HUES64 (cell line): Measurements from ENCODE around the gene RERE.

ENCODE experiments used
- H3K27ac ChIP-seq: 2 replicates; pipeline ENCODE4 v1.7.0; 2013; ENCODE audit warnings: low read depth, low read length, inconsistent platforms
- H3K27me3 ChIP-seq: 2 replicates; pipeline ENCODE4 v1.6.1; 2013; ENCODE audit warnings: mild to moderate bottlenecking, low read length; ENCODE audit not compliant: insufficient read depth
- H3K36me3 ChIP-seq: 2 replicates; pipeline ENCODE4 v1.6.1; 2013; ENCODE audit warnings: mild to moderate bottlenecking, low read length; ENCODE audit not compliant: insufficient read depth
- H3K4me1 ChIP-seq: 2 replicates; pipeline ENCODE4 v1.6.1; 2013; ENCODE audit warnings: mild to moderate bottlenecking, low read length, moderate library complexity; ENCODE audit not compliant: insufficient read depth
- H3K4me3 ChIP-seq: 2 replicates; pipeline ENCODE4 v1.5.1; 2013; ENCODE audit warnings: mild to moderate bottlenecking, low read length, moderate library complexity
- H3K9ac ChIP-seq: 2 replicates; pipeline ENCODE4 v1.6.1; 2013; ENCODE audit warnings: mild to moderate bottlenecking, low read depth, low read length
- H3K9me3 ChIP-seq: 2 replicates; pipeline ENCODE4 v1.6.1; 2013; ENCODE audit warnings: low read depth, low read length; ENCODE audit not compliant: insufficient read depth
- WGBS: fragments of 150-250, 120-280 bp; methylation state at CpG from one replicate; pipeline ENCODE4 v1.1.7; 2013; ENCODE audit warnings: missing lambda C conversion rate; 5-methylcytosine and 5-hydroxymethylcytosine counted together

Gene RERE

DNA sequence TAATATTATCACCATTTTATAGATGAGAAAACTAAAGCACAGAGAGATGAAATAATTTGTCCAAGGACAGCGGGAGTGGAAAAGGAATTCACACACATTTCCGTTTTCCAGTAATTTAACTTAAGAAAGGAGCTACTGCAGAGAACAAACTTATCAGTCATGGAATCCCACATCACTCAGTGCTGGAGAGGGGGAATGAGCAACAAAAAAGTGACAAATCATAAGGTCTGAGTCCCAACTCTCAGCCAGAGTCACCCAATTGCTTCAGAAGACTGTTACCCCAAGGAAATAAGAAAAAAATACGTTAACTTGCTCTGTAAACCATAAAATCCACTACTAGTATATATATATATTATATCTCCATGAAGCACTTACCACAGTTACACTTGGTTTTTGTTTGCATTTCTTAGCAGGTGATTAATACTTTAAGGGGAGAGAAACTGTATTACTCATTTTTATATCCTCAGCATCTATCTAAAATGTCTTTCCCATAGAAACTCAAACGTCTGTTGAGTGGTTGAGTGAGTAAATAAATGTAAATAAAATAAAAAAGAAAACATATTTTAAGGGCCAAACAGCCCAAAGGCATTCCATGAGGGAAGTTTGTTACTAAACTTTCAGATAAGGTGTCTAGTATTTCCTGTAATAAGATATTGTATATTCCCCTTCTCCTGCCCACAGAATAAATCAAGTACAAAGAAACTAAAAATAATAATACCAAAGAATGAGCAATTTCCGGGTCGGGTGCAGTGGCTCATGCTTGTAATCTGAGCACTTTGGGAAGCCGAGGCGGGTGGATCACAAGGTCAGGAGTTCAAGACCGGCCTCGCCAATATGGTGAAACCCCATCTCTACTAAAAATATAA lies 422.8 kb downstream of the RERE start:
- Histone ChIP-seq H3K9me3 (no peaks in the 10 kb centered on the region), H3K36me3 (peaks cover 12% of the 10 kb centered on the region), H3K9ac (no peak overlapping the region), H3K4me1 (peaks cover 43% of the 10 kb centered on the region), H3K4me3 (no peak overlapping the region), H3K27me3 (no peaks in the 10 kb centered on the region), H3K27ac (no peak overlapping the region)
- WGBS: 96% methylated on average over 8 of the region's 10 CpGs

DNA sequence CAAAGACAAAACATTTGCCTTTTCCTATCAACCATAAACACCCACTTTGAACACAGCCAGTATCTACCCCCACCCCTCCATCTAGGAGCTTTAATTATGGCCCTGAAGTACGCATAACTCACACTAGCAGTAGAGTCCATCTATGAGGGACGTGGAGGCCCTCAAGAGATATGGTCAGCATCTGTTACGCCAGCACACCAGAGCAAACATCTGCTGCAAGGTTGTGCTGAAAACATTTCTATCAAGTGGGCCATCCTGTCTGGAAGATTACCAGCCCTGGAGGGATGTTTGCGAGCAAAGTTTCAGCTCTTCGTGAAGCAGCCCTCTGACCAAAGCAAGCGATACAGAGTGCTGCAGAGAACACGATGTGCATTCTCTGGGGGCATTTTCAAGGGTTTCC lies 424.9 kb downstream of the RERE start:
- no peaks in the 10 kb centered on the region for H3K9me3 ChIP-seq
- WGBS: 96% methylated on average over 7 of the region's 7 CpGs
- H3K4me1 ChIP-seq: peaks cover 26% of the 10 kb centered on the region
- H3K9ac ChIP-seq: no peak overlapping the region
- H3K27me3 ChIP-seq: no peaks in the 10 kb centered on the region
- peaks cover 17% of the 10 kb centered on the region for H3K36me3 ChIP-seq
- no peak overlapping the region for H3K27ac ChIP-seq
- no peak overlapping the region for H3K4me3 ChIP-seq

GRCh38 chr1:8390707-8391106 lies 426.7 kb downstream of the RERE start:
- Histone ChIP-seq H3K9ac (no peak overlapping the region), H3K27me3 (no peaks in the 10 kb centered on the region), H3K36me3 (peaks cover 14% of the 10 kb centered on the region), H3K4me1 (peaks cover 14% of the 10 kb centered on the region), H3K27ac (no peak overlapping the region), H3K9me3 (no peaks in the 10 kb centered on the region), H3K4me3 (no peak overlapping the region)
- 84% methylated on average over 4 of the region's 4 CpGs for WGBS

- H3K9me3 ChIP-seq: no peaks in the 10 kb centered on the region
- H3K4me3 ChIP-seq: no peak overlapping the region
- no peak overlapping the region for H3K27ac ChIP-seq
- WGBS: 93% methylated on average over 6 of the region's 7 CpGs
- H3K4me1 ChIP-seq: peaks cover 13% of the 10 kb centered on the region; the same call in 1 of the 2 replicates
- no peaks in the 10 kb centered on the region for H3K27me3 ChIP-seq
- H3K9ac ChIP-seq: no peak overlapping the region
- H3K36me3 ChIP-seq: peaks cover 14% of the 10 kb centered on the region
These were observed 427.4 kb downstream of the RERE start for GRCh38 chr1:8389958-8390535.

DNA sequence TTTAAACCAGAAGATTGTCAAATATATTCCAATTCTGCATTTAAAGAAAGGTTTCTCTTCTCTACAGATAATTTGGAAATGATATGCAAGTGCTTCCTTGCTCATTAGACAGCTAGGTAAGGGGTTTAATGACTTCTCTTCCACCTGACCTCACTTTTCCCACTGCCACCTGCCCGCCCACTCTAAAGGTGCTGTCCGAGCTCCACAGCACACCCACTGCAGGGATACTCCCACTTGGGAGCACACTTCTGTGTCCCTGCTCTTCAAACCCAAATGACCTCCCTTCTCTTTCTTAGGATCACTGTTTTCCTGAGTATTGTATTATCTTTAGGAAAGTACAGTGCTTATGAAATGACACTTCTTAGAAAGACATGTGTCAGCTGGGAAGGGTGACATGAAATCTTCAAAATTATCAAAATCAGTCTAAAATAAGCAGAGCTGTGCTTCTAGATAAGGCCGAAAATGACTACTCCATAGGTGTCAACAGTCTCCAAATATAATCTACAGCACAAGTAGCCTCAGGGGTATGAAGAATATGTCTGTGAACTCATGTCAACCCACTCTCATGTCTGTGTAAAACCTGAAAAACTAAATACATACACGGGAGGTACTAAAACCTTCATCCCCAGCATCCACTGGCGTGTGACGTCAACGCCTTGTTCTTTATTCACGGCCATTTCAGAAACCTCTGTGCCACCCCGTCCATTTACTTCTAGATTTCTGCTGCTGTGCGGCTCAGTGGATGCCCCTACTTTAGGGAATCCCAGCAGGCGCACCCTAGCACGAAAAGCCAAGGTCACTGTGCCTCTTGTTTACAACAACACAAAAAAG lies 428.5 kb downstream of the RERE start:
- Histone ChIP-seq H3K9ac (no peak overlapping the region), H3K27ac (no peak overlapping the region), H3K9me3 (no peaks in the 10 kb centered on the region), H3K4me1 (peaks cover 12% of the 10 kb centered on the region; the same call in 1 of the 2 replicates), H3K27me3 (no peaks in the 10 kb centered on the region), H3K36me3 (peaks cover 14% of the 10 kb centered on the region), H3K4me3 (no peak overlapping the region)
- 95% methylated on average over 12 of the region's 12 CpGs for WGBS

DNA sequence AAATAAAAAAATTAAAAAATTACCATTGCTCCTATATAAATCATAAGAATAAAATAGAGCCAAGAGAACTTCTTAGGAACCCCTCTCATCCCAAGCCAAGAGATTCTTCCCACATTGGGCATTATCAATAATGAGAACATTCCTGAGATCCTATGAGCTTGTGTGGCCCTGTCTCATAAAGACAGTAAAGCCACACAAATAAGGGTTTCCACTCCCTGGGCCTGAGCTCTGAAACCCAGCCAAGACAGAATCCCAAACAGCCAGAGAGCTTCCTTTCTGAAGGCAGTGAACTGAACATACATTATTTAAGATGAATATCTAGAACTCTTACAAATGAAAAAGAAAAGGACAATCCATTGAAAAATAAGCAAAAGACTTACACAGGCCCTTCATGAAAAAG lies 431.2 kb downstream of the RERE start:
- Histone ChIP-seq H3K9ac (no peak overlapping the region), H3K27me3 (no peaks in the 10 kb centered on the region), H3K36me3 (peaks cover 11% of the 10 kb centered on the region), H3K27ac (no peak overlapping the region), H3K9me3 (no peaks in the 10 kb centered on the region), H3K4me3 (no peak overlapping the region), H3K4me1 (peaks cover 30% of the 10 kb centered on the region)

- Histone ChIP-seq H3K9me3 (no peaks in the 10 kb centered on the region), H3K9ac (no peak overlapping the region), H3K36me3 (peaks cover 4% of the 10 kb centered on the region), H3K27ac (no peak overlapping the region), H3K4me1 (peaks cover 31% of the 10 kb centered on the region), H3K4me3 (no peak overlapping the region), H3K27me3 (no peaks in the 10 kb centered on the region)
- 89% methylated on average over 2 of the region's 2 CpGs for WGBS
These were observed 432.9 kb downstream of the RERE start for GRCh38 chr1:8384577-8384976.

DNA sequence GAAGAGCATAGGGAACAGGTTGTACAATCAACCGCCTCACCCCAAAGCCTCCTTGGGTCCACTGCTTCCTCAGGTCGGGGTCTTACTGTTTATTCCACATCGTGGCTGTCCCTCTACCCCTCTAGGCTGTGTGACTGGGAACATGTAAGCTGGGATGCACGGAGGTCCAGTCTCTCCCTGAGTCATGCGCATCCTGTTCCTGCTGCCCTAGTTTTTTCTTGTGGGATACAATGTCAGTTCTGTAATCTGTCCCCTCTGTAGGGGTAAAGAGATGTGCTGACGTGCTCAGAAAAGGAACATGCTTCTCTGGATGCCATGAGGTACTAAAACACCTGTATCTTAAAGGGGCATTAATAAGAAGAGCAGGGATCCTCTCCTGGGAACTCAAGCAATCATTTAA lies 433.4 kb downstream of the RERE start:
- H3K36me3 ChIP-seq: 0 out of 2 replicates have a peak, but pooled peaks cover under 1% of the 10 kb centered on the region
- H3K4me3 ChIP-seq: no peak overlapping the region
- H3K27ac ChIP-seq: no peak overlapping the region
- no peak overlapping the region for H3K9ac ChIP-seq
- peaks cover 31% of the 10 kb centered on the region for H3K4me1 ChIP-seq
- WGBS: 96% methylated on average over 6 of the region's 6 CpGs
- no peaks in the 10 kb centered on the region for H3K27me3 ChIP-seq
- no peaks in the 10 kb centered on the region for H3K9me3 ChIP-seq

GRCh38 chr1:8382608-8383505 lies 434.6 kb downstream of the RERE start:
- H3K9ac ChIP-seq: no peak overlapping the region
- H3K4me3 ChIP-seq: no peak overlapping the region
- 0 out of 2 replicates have a peak overlapping the region, but pooled peaks have one; percentile 1 for H3K27ac ChIP-seq
- 92% methylated on average over 14 of the region's 15 CpGs for WGBS
- no peaks in the 10 kb centered on the region for H3K27me3 ChIP-seq
- H3K9me3 ChIP-seq: no peaks in the 10 kb centered on the region
- no peaks in the 10 kb centered on the region for H3K36me3 ChIP-seq
- peaks cover 37% of the 10 kb centered on the region for H3K4me1 ChIP-seq

GRCh38 chr1:8382051-8382505 lies 435.4 kb downstream of the RERE start:
- Histone ChIP-seq H3K9ac (no peak overlapping the region), H3K27ac (0 out of 2 replicates have a peak overlapping the region, but pooled peaks have one; percentile 9), H3K4me1 (peaks cover 37% of the 10 kb centered on the region), H3K36me3 (no peaks in the 10 kb centered on the region), H3K9me3 (no peaks in the 10 kb centered on the region), H3K4me3 (no peak overlapping the region), H3K27me3 (no peaks in the 10 kb centered on the region)
- 88% methylated on average over 9 of the region's 9 CpGs for whole genome bisulfite sequencing
